ENCODE measurements around the gene USP49.
"Not testable (repeated sequence)": the region's sequence is repeated elsewhere in the genome, so short reads cannot be mapped to it uniquely, and the experiment has no call there.

Gene USP49

DNA sequence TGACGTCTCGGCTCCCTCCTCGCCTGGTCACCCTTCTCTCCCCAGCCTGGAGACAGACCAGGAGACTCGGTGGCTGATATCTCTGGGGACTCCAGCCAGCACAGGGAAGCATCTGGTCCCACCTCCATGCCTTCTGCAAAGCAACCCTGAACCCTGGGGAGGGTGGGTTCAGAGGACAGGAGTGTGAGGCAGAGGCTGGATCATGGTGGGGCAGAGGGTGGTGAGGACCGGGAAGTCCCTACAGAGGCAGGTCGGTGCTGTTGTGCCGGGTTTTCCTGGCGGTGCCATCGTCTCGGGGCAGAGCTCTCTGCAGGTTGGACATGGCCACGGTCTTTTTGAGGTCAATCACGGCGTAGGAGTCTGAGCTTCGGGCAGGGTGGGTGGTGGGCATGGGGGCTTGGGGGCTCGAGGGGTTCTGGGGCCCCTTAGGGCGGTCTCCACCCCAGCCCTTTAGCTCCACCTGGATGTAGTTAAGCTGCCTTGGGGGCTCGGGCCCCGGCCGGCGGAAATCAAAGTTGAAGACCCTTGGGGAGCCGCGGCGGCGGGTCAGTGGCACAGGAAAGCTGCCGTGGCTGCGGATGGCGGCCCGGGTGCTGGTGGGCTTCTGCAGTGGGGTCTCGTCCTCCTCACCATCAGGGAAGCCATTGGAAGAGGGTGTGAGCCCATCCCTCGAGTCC is 124.7 kb downstream of the USP49 start:
- Histone ChIP-seq H3K4me3 (ENCODE audit: low read length) (no peak overlapping the region), H4K20me1 (ENCODE audit: insufficient read depth, low read length) (no peaks in the 10 kb centered on the region), H3K4me2 (ENCODE audit: low read length) (no peak overlapping the region), H3K27me3 (ENCODE audit: low read depth, low read length) (no peaks in the 10 kb centered on the region), H3K79me2 (ENCODE audit: low read length) (no peaks in the 10 kb centered on the region), H3K36me3 (replicated peaks; ENCODE audit: low read depth, low read length) (peaks cover 20% of the 10 kb centered on the region), H3K27ac (ENCODE audit: low read length) (no peak overlapping the region), H3K4me1 (ENCODE audit: low read length) (no peaks in the 10 kb centered on the region), H2AFZ (ENCODE audit: low read depth, low read length) (no peak overlapping the region), H3K9ac (ENCODE audit: low read length) (no peak overlapping the region), H3K9me3 (ENCODE audit: insufficient read depth, low read length) (no peaks in the 10 kb centered on the region)
- no peak for TF ChIP-seq EZH2phosphoT487 (IDR thresholded peaks at IDR 0.05; ENCODE audit: low read depth)
- TF ChIP-seq, protein P1, sequence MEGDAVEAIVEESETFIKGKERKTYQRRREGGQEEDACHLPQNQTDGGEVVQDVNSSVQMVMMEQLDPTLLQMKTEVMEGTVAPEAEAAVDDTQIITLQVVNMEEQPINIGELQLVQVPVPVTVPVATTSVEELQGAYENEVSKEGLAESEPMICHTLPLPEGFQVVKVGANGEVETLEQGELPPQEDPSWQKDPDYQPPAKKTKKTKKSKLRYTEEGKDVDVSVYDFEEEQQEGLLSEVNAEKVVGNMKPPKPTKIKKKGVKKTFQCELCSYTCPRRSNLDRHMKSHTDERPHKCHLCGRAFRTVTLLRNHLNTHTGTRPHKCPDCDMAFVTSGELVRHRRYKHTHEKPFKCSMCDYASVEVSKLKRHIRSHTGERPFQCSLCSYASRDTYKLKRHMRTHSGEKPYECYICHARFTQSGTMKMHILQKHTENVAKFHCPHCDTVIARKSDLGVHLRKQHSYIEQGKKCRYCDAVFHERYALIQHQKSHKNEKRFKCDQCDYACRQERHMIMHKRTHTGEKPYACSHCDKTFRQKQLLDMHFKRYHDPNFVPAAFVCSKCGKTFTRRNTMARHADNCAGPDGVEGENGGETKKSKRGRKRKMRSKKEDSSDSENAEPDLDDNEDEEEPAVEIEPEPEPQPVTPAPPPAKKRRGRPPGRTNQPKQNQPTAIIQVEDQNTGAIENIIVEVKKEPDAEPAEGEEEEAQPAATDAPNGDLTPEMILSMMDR (IDR thresholded peaks at IDR 0.05; ENCODE audit: low read depth, low read length): no peak

DNA sequence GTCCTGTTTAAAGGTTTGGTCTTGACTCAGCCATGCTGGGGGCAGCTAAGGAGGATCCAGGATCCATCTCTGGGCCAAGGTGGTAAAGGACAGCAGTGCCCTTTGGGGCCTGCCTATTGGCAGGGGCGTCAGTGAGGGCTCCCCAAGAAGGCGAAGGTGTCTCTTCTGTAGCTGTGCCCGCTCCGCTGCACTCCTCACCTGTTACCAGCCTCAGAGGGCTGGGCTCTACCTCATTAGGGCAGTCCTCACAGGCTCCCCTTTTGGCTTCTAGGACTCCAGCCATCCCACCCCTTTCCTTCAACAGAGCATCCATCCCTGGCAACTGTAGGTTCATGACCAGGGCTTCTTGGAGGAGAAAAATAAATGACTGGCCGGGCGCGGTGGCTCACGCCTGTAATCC is 125.8 kb downstream of the USP49 start:
- H3K4me3 ChIP-seq (ENCODE audit: low read length): no peak overlapping the region
- no peak overlapping the region for H2AFZ ChIP-seq (ENCODE audit: low read depth, low read length)
- no peaks in the 10 kb centered on the region for H4K20me1 ChIP-seq (ENCODE audit: insufficient read depth, low read length)
- no peak overlapping the region for H3K9ac ChIP-seq (ENCODE audit: low read length)
- H3K36me3 ChIP-seq (replicated peaks; ENCODE audit: low read depth, low read length): peaks cover 13% of the 10 kb centered on the region
- H3K27ac ChIP-seq (ENCODE audit: low read length): no peak overlapping the region
- no peaks in the 10 kb centered on the region for H3K27me3 ChIP-seq (ENCODE audit: low read depth, low read length)
- H3K4me1 ChIP-seq (ENCODE audit: low read length): no peaks in the 10 kb centered on the region
- TF ChIP-seq EZH2phosphoT487 (IDR thresholded peaks at IDR 0.05; ENCODE audit: low read depth): no peak
- TF ChIP-seq, protein P1 (IDR thresholded peaks at IDR 0.05; ENCODE audit: low read depth, low read length): no peak
- no peaks in the 10 kb centered on the region for H3K79me2 ChIP-seq (ENCODE audit: low read length)
- no peak overlapping the region for H3K4me2 ChIP-seq (ENCODE audit: low read length)
- H3K9me3 ChIP-seq (ENCODE audit: insufficient read depth, low read length): no peaks in the 10 kb centered on the region

DNA sequence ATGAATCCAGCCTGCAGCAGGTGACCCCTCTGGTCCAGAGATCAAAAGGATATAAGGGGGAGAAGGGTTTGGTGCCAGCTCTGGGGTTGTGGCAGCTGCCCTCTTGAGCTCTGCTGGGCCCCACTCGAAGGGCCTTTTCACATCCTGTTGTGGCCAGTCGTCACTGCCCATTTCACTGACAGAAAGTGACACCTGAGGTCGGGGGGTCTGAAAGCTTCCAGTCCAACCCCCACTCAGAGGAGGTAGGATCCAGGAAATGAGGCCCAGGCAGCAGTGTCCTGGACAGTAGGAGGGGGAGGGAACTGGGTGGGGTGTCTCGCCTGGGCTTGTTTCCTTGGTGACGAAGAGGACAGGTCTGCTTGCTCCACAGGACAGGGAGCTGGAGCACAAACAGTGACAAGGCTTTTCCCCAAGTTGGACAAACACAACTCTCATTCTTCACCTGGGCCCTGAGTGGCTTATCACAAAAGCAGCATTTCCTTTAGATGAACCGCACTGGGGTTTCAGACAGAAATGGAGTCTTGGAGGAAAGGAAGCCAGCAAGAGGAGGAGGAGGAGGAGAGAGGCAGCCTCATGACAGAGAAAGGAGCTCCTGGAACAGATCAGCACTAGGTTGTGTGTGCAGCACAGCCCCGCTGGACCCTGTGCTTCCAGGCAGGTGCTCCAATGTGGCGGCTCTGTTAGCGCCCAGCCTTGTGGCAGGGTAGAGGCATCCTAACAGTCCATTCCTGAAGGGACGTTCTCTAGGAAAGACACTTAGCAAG is 126.4 kb downstream of the USP49 start:
- H3K4me1 ChIP-seq (ENCODE audit: low read length): no peaks in the 10 kb centered on the region
- H4K20me1 ChIP-seq (ENCODE audit: insufficient read depth, low read length): no peaks in the 10 kb centered on the region
- no peak overlapping the region for H3K9ac ChIP-seq (ENCODE audit: low read length)
- TF ChIP-seq, protein P1 (IDR thresholded peaks at IDR 0.05; ENCODE audit: low read depth, low read length): no peak
- TF ChIP-seq EZH2phosphoT487 (IDR thresholded peaks at IDR 0.05; ENCODE audit: low read depth): no peak
- no peaks in the 10 kb centered on the region for H3K9me3 ChIP-seq (ENCODE audit: insufficient read depth, low read length)
- no peak overlapping the region for H3K27ac ChIP-seq (ENCODE audit: low read length)
- H3K4me3 ChIP-seq (ENCODE audit: low read length): no peak overlapping the region
- no peaks in the 10 kb centered on the region for H3K79me2 ChIP-seq (ENCODE audit: low read length)
- H3K4me2 ChIP-seq (ENCODE audit: low read length): no peak overlapping the region
- peaks cover 13% of the 10 kb centered on the region for H3K36me3 ChIP-seq (replicated peaks; ENCODE audit: low read depth, low read length)
- no peak overlapping the region for H2AFZ ChIP-seq (ENCODE audit: low read depth, low read length)
- no peaks in the 10 kb centered on the region for H3K27me3 ChIP-seq (ENCODE audit: low read depth, low read length)

DNA sequence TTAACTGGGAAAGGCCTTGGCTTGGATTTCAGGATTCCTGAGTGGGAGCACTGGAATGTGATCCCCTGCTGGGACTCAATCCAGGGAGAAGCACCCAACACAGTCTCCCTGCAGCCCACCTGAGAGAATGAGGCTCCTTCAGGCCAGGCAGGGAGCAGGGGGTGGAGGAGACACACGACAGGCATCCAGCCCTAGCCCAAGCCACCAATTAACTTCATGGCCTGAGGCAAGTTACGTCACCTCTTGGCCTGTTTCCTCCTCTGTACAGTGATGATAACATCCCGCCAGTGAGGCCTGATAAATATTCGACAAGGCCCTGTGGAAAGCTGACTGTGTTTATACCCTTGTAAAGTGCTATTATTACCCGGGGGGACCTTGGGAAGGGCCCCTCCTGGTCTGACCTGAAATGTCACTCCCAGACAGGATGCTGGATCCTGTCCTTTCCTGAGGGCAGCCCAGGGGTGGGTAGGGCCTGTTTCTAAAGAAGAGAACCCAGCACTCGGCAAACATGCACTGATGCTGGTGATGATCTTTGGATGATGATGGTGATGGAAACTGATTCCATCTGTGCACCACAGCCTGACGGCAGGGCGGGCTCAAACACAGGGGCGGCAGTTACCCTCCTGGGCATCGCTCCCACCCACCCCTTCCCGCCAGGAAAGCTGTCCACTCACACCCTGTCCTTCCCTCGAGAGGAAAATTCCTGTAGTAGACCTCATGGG is 127.9 kb downstream of the USP49 start:
- H3K79me2 ChIP-seq (ENCODE audit: low read length): no peaks in the 10 kb centered on the region
- H3K9ac ChIP-seq (ENCODE audit: low read length): no peak overlapping the region
- no peaks in the 10 kb centered on the region for H3K9me3 ChIP-seq (ENCODE audit: insufficient read depth, low read length)
- no peak overlapping the region for H3K4me2 ChIP-seq (ENCODE audit: low read length)
- H3K27me3 ChIP-seq (ENCODE audit: low read depth, low read length): no peaks in the 10 kb centered on the region
- H2AFZ ChIP-seq (ENCODE audit: low read depth, low read length): no peak overlapping the region
- H3K27ac ChIP-seq (ENCODE audit: low read length): no peak overlapping the region
- H3K36me3 ChIP-seq (replicated peaks; ENCODE audit: low read depth, low read length): peaks cover 8% of the 10 kb centered on the region
- no peaks in the 10 kb centered on the region for H3K4me1 ChIP-seq (ENCODE audit: low read length)
- TF ChIP-seq, protein P1 (IDR thresholded peaks at IDR 0.05; ENCODE audit: low read depth, low read length): no peak
- TF ChIP-seq EZH2phosphoT487 (IDR thresholded peaks at IDR 0.05; ENCODE audit: low read depth): no peak
- H4K20me1 ChIP-seq (ENCODE audit: insufficient read depth, low read length): no peaks in the 10 kb centered on the region
- no peak overlapping the region for H3K4me3 ChIP-seq (ENCODE audit: low read length)

DNA sequence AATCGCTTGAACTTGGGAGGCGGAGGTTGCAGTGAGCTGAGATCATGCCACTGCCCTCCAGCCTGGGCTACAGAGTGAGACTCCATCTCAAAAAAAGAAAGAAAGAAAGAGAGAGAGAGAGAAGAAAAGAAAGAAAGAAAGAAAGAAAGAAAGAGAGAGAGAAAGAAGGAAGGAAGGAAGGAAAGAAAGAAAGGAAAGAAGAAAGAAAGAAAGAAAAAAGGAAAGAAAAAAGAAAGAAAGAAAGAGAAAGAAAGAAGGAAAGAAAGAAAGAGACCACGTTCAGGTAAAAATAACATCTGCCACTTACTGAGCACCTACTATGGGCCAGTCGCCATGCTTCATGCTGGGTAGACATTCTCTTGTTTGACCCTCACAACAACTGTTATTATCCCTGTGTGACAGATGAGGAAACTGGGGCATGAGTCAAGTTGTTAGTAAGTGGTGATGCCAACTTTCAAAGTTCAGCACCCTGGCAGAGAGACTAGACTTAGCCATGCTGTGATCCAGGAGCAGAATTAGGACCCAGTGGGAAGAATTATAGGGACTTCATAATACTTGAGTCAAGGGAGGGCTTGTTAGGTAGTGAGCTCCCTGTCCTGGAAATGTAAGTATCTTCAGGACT is 129.0 kb downstream of the USP49 start:
- not testable (repeated sequence) for H3K4me1 ChIP-seq (ENCODE audit: low read length); H3K27me3 ChIP-seq (ENCODE audit: low read depth, low read length); H3K9me3 ChIP-seq (ENCODE audit: insufficient read depth, low read length); H3K9ac ChIP-seq (ENCODE audit: low read length); H3K79me2 ChIP-seq (ENCODE audit: low read length); H4K20me1 ChIP-seq (ENCODE audit: insufficient read depth, low read length); H3K27ac ChIP-seq (ENCODE audit: low read length); H2AFZ ChIP-seq (ENCODE audit: low read depth, low read length); H3K4me2 ChIP-seq (ENCODE audit: low read length); H3K36me3 ChIP-seq (replicated peaks; ENCODE audit: low read depth, low read length); H3K4me3 ChIP-seq (ENCODE audit: low read length)
